IPS-NIHi11 (cell line): ENCODE results near the gene C1orf216.
"Not testable (repeated sequence)": the region's sequence is repeated elsewhere in the genome, so short reads cannot be mapped to it uniquely, and the experiment has no call there.

Source experiments
- DNase-seq: peaks from one replicate; pipeline ENCODE4 v3.0.0; 2012; ENCODE audit warnings: mixed read lengths, low spot score

C1orf216 gene

GRCh38 chr1:35706846-35707600 lies 11.7 kb downstream of the C1orf216 start:
- DNase-seq, result peak; percentile 28

GRCh38 chr1:35702508-35702907 lies 16.2 kb downstream of the C1orf216 start:
- DNase-seq, result peak; percentile 36

GRCh38 chr1:35699152-35699551 lies 19.5 kb downstream of the C1orf216 start:
- DNase-seq, result not testable (repeated sequence)

- no peak for DNase-seq
These were observed 26.4 kb downstream of the C1orf216 start for GRCh38 chr1:35692317-35692716.

GRCh38 chr1:35691571-35692220 lies 27.0 kb downstream of the C1orf216 start:
- DNase-seq, result no peak

- DNase-seq, result peak; percentile 37
These were observed 27.6 kb downstream of the C1orf216 start for GRCh38 chr1:35691080-35691479.

GRCh38 chr1:35690103-35690502 lies 28.6 kb downstream of the C1orf216 start:
- DNase-seq, result not testable (repeated sequence)

- DNase-seq, result no peak
These were observed 30.5 kb downstream of the C1orf216 start for GRCh38 chr1:35688161-35688560.

- no peak for DNase-seq
These were observed 35.7 kb downstream of the C1orf216 start for GRCh38 chr1:35683012-35683411.

GRCh38 chr1:35680271-35680670 lies 38.4 kb downstream of the C1orf216 start:
- DNase-seq, result no peak

GRCh38 chr1:35675773-35676172 lies 42.9 kb downstream of the C1orf216 start:
- no peak for DNase-seq

GRCh38 chr1:35674111-35674510 lies 44.6 kb downstream of the C1orf216 start:
- DNase-seq, result no peak

- no peak for DNase-seq
These were observed 46.6 kb downstream of the C1orf216 start for GRCh38 chr1:35672116-35672515.

GRCh38 chr1:35668506-35668905 lies 50.2 kb downstream of the C1orf216 start:
- no peak for DNase-seq

GRCh38 chr1:35666916-35667315 lies 51.8 kb downstream of the C1orf216 start:
- no peak for DNase-seq

- no peak for DNase-seq
These were observed 52.5 kb downstream of the C1orf216 start for GRCh38 chr1:35666216-35666615.
